Activated T-cell treated with anti-CD3 and anti-CD28 coated beads, Interleukin-2, amount 50 U/mL, for 72 hours (primary cell): ENCODE data around the gene SEC24C. TPM values are rescaled to one million over a fixed set of nuclear protein-coding genes. Genes with fewer than 3 reads are reported as not detected.
A peak's percentile ranks its signal among the peaks of the same experiment; 100 is the strongest.
"Not testable (repeated sequence)": the region's sequence is repeated elsewhere in the genome, so short reads cannot be mapped to it uniquely, and the experiment has no call there.

Experiments
- ATAC-seq, 2 donors: fragments of 150-1000 bp; cut with Tn5 transposase; replicated peaks in 1 of 2; 2 replicates each; pipeline ENCODE4 v1.10.0; 2021; ENCODE audit warnings: moderate library complexity in 2 of 2, mild to moderate bottlenecking in 1 of 2
- DNase-seq, 2 donors: peaks; one replicate each; pipeline ENCODE4 v3.0.0; 2021 to 2022; ENCODE audit warnings: mixed read lengths in 1 of 2
- H3K27ac Mint-ChIP-seq: one replicate; pipeline ENCODE4 v1.8.0; 2022; ENCODE audit warnings: mild to moderate bottlenecking, moderate library complexity, mixed read lengths
- H3K27me3 Mint-ChIP-seq: one replicate; pipeline ENCODE4 v1.8.0; 2022; ENCODE audit warnings: low read depth, mixed read lengths
- H3K36me3 Mint-ChIP-seq, 2 donors: one replicate each; pipeline ENCODE4 v1.8.0; 2022; ENCODE audit warnings: mixed read lengths in 2 of 2, mild to moderate bottlenecking in 1 of 2; ENCODE audit not compliant: insufficient read depth in 2 of 2
- H3K4me1 Mint-ChIP-seq: one replicate; pipeline ENCODE4 v1.8.0; 2022; ENCODE audit warnings: low read depth, mixed read lengths
- H3K4me3 Mint-ChIP-seq, 2 donors: one replicate each; pipeline ENCODE4 v1.8.0; 2022; ENCODE audit warnings: mild to moderate bottlenecking in 2 of 2, mixed read lengths in 2 of 2, moderate library complexity in 2 of 2
- H3K9me3 Mint-ChIP-seq, 2 donors: one replicate each; pipeline ENCODE4 v1.8.0; 2022; ENCODE audit warnings: mixed read lengths in 2 of 2
- total RNA-seq, 2 donors: library from RNA; stranded (reverse); gene quantifications; one replicate each; pipeline ENCODE4 v1.2.3, GENCODE V29; 2022

Gene SEC24C
- total RNA-seq, 2 donors from 2014 or later = 105 to 119 TPM

GRCh38 chr10:73782749-73783085, 38.5 kb downstream of the SEC24C start:
- H3K4me1 Mint-ChIP-seq = peaks cover 77% of the 10 kb centered on the region
- H3K9me3 Mint-ChIP-seq = no peaks in the 10 kb centered on the region
- peak overlapping the region; percentile 97 to 99 for H3K4me3 Mint-ChIP-seq
- H3K36me3 Mint-ChIP-seq = peaks cover 1 to 9% of the 10 kb centered on the region in 2 donors
- no peak for DNase-seq
- no peak for ATAC-seq
- H3K27ac Mint-ChIP-seq = peak overlapping the region; percentile 99
- no peaks in the 10 kb centered on the region for H3K27me3 Mint-ChIP-seq

GRCh38 chr10:73785211-73785720, 41.1 kb downstream of the SEC24C start, which contains the start of gene ZSWIM8:
Gene ZSWIM8, plus strand, starts transcription at chr10:73785606. Its CDS starts 273 bp downstream, at chr10:73785879.
- Mint-ChIP-seq H3K36me3 (peaks cover 6 to 7% of the 10 kb centered on the region in 2 donors), H3K4me3 (peak within 1 kb of the TSS; percentile 90 to 98), H3K9me3 (no peaks in the 10 kb centered on the region), H3K4me1 (peaks cover 68% of the 10 kb centered on the region), H3K27me3 (no peaks in the 10 kb centered on the region), H3K27ac (peak within 1 kb of the TSS; percentile 97)
- ATAC-seq = peak; percentile 81 to 85
- peak; percentile 83 to 86 for DNase-seq

- peak overlapping the region; percentile 93 for H3K27ac Mint-ChIP-seq
- no peaks in the 10 kb centered on the region for H3K27me3 Mint-ChIP-seq
- peaks cover 7 to 11% of the 10 kb centered on the region in 2 donors for H3K36me3 Mint-ChIP-seq
- peak overlapping the region; percentile 90 to 98 for H3K4me3 Mint-ChIP-seq
- ATAC-seq = peak; percentile 6
- DNase-seq = peak; percentile 44 to 50
- no peaks in the 10 kb centered on the region for H3K9me3 Mint-ChIP-seq
- H3K4me1 Mint-ChIP-seq = peaks cover 61% of the 10 kb centered on the region
These were observed 41.7 kb downstream of the SEC24C start for GRCh38 chr10:73785721-73786511.

- peaks cover 58% of the 10 kb centered on the region for H3K4me1 Mint-ChIP-seq
- no peak for DNase-seq
- peak overlapping the region; percentile 90 to 92 for H3K4me3 Mint-ChIP-seq
- ATAC-seq = no peak
- H3K27ac Mint-ChIP-seq = peak overlapping the region; percentile 93
- H3K27me3 Mint-ChIP-seq = no peaks in the 10 kb centered on the region
- H3K9me3 Mint-ChIP-seq = no peaks in the 10 kb centered on the region
- H3K36me3 Mint-ChIP-seq = peaks cover 7 to 11% of the 10 kb centered on the region in 2 donors
These were observed 42.3 kb downstream of the SEC24C start for GRCh38 chr10:73786512-73786885.

GRCh38 chr10:73787031-73787800, 43.0 kb downstream of the SEC24C start:
- H3K27ac Mint-ChIP-seq, DNase-seq, ATAC-seq, H3K9me3 Mint-ChIP-seq, H3K27me3 Mint-ChIP-seq, H3K36me3 Mint-ChIP-seq: not testable (repeated sequence)
- peaks cover 53% of the 10 kb centered on the region for H3K4me1 Mint-ChIP-seq
- peak overlapping the region; percentile 39 to 90 for H3K4me3 Mint-ChIP-seq

GRCh38 chr10:73788864-73789658, 44.9 kb downstream of the SEC24C start:
- ATAC-seq (no peak), DNase-seq (no peak)
- Mint-ChIP-seq H3K9me3 (no peaks in the 10 kb centered on the region), H3K4me3 (no peak overlapping the region), H3K36me3 (peaks cover 7 to 13% of the 10 kb centered on the region in 2 donors), H3K27me3 (no peaks in the 10 kb centered on the region), H3K4me1 (peaks cover 43% of the 10 kb centered on the region), H3K27ac (no peak overlapping the region)

- ATAC-seq (no peak), DNase-seq (no peak)
- H3K27ac Mint-ChIP-seq = no peak overlapping the region
- H3K4me3 Mint-ChIP-seq = no peak overlapping the region
- no peaks in the 10 kb centered on the region for H3K9me3 Mint-ChIP-seq
- H3K36me3 Mint-ChIP-seq = peaks cover 7 to 16% of the 10 kb centered on the region in 2 donors
- H3K27me3 Mint-ChIP-seq = no peaks in the 10 kb centered on the region
- H3K4me1 Mint-ChIP-seq = peaks cover 38% of the 10 kb centered on the region
These were observed 45.5 kb downstream of the SEC24C start for GRCh38 chr10:73789659-73790055.

GRCh38 chr10:73790886-73791625, 46.9 kb downstream of the SEC24C start:
- peaks cover 7 to 21% of the 10 kb centered on the region in 2 donors for H3K36me3 Mint-ChIP-seq

GRCh38 chr10:73791871-73792400, 47.8 kb downstream of the SEC24C start:
- H3K36me3 Mint-ChIP-seq = peaks cover 7 to 22% of the 10 kb centered on the region in 2 donors
- H3K4me1 Mint-ChIP-seq = peaks cover 21% of the 10 kb centered on the region
- ATAC-seq (peak; percentile 15 to 18), DNase-seq (no peak)
- no peak overlapping the region for H3K4me3 Mint-ChIP-seq
- H3K9me3 Mint-ChIP-seq = no peaks in the 10 kb centered on the region
- H3K27ac Mint-ChIP-seq = no peak overlapping the region
- no peaks in the 10 kb centered on the region for H3K27me3 Mint-ChIP-seq

More at GRCh38 chr10:73790886-73791625, 46.9 kb downstream of the SEC24C start:
- Mint-ChIP-seq H3K27me3 (no peaks in the 10 kb centered on the region), H3K4me1 (peaks cover 30% of the 10 kb centered on the region), H3K4me3 (no peak overlapping the region), H3K27ac (no peak overlapping the region), H3K9me3 (no peaks in the 10 kb centered on the region)
- ATAC-seq (peak in 1 of 2 donors; percentile 14), DNase-seq (no peak)

- ATAC-seq (no peak), DNase-seq (no peak)
- Mint-ChIP-seq H3K4me1 (peaks cover 7% of the 10 kb centered on the region), H3K9me3 (no peaks in the 10 kb centered on the region), H3K27ac (peak overlapping the region; percentile 49), H3K36me3 (peaks cover 9 to 28% of the 10 kb centered on the region in 2 donors), H3K4me3 (no peak overlapping the region), H3K27me3 (no peaks in the 10 kb centered on the region)
These were observed 49.3 kb downstream of the SEC24C start for GRCh38 chr10:73793456-73793855.

GRCh38 chr10:73795491-73795890, 51.3 kb downstream of the SEC24C start:
- not testable (repeated sequence) for H3K27ac Mint-ChIP-seq, H3K4me1 Mint-ChIP-seq, H3K4me3 Mint-ChIP-seq, ATAC-seq, H3K27me3 Mint-ChIP-seq, H3K9me3 Mint-ChIP-seq, DNase-seq
- H3K36me3 Mint-ChIP-seq = peaks cover 6 to 24% of the 10 kb centered on the region in 2 donors

GRCh38 chr10:73796035-73796434, 51.9 kb downstream of the SEC24C start:
- not testable (repeated sequence) for H3K4me1 Mint-ChIP-seq, H3K27me3 Mint-ChIP-seq, H3K9me3 Mint-ChIP-seq, ATAC-seq, H3K4me3 Mint-ChIP-seq, DNase-seq
- Mint-ChIP-seq H3K36me3 (peaks cover 6 to 21% of the 10 kb centered on the region in 2 donors), H3K27ac (peak overlapping the region; percentile 90)
